Measurements from ENCODE around the gene FBXL7. TPM values are rescaled to one million over a fixed set of nuclear protein-coding genes. Genes with fewer than 3 reads are reported as not detected.

The FBXL7 gene
- total and polyA plus RNA-seq, 7 experiments from 2014 or later = not detected

GRCh38 chr5:15533129-15533893 lies 33.3 kb downstream of the FBXL7 start:
- H3K27ac Mint-ChIP-seq = no peak overlapping the region
- ChIA-PET CTCF (no interaction called here), POLR2A (no interaction called here)
- Histone ChIP-seq H3K27ac (ENCODE audit: low read depth, low read length) (no peak overlapping the region), H3K36me3 (ENCODE audit: control insufficient read depth in 2 of 3, insufficient read depth in 3 of 3, low read length in 3 of 3) (no peaks in the 10 kb centered on the region), H3K27me3 (ENCODE audit: control insufficient read depth in 2 of 2, insufficient read depth in 2 of 2, low read length in 2 of 2) (no peaks in the 10 kb centered on the region), H3K4me1 (ENCODE audit: control insufficient read depth in 2 of 2, insufficient read depth in 2 of 2, low read length in 2 of 2) (no peaks in the 10 kb centered on the region), H3K4me3 (ENCODE audit: low read length) (no peak overlapping the region), H3K9me3 (ENCODE audit: control insufficient read depth in 2 of 3, low read length in 3 of 3) (no peaks in the 10 kb centered on the region)
- no peaks in the 10 kb centered on the region for H3K36me3 Mint-ChIP-seq
- no peaks in the 10 kb centered on the region for H3K27me3 Mint-ChIP-seq
- H3K9me3 Mint-ChIP-seq = peaks cover 2 to 26% (median 14%) of the 10 kb centered on the region in 11 donors
- DNase-seq = no peak
- intact Hi-C loops (cut with micrococcal nuclease) = no loop called here
- no peak for ATAC-seq
- H3K4me3 Mint-ChIP-seq = no peak overlapping the region
- no peaks in the 10 kb centered on the region for H3K4me1 Mint-ChIP-seq

GRCh38 chr5:15535938-15536337 lies 36.0 kb downstream of the FBXL7 start:
- Histone ChIP-seq H3K4me1 (ENCODE audit: control insufficient read depth in 2 of 2, insufficient read depth in 2 of 2, low read length in 2 of 2) (no peaks in the 10 kb centered on the region), H3K27ac (ENCODE audit: low read depth, low read length) (no peak overlapping the region), H3K36me3 (ENCODE audit: control insufficient read depth in 2 of 3, insufficient read depth in 3 of 3, low read length in 3 of 3) (no peaks in the 10 kb centered on the region), H3K4me3 (ENCODE audit: low read length) (no peak overlapping the region), H3K27me3 (ENCODE audit: control insufficient read depth in 2 of 2, insufficient read depth in 2 of 2, low read length in 2 of 2) (no peaks in the 10 kb centered on the region), H3K9me3 (ENCODE audit: control insufficient read depth in 2 of 3, low read length in 3 of 3) (no peaks in the 10 kb centered on the region)
- Mint-ChIP-seq H3K27me3 (no peaks in the 10 kb centered on the region), H3K4me1 (no peaks in the 10 kb centered on the region), H3K4me3 (no peak overlapping the region), H3K36me3 (no peaks in the 10 kb centered on the region), H3K9me3 (peaks cover 0 to 26% (median 12%) of the 10 kb centered on the region in 11 donors), H3K27ac (no peak overlapping the region)
- ChIA-PET POLR2A (no interaction called here), CTCF (no interaction called here)
- intact Hi-C loops (cut with micrococcal nuclease) = no loop called here
- ATAC-seq (no peak), DNase-seq (no peak)

GRCh38 chr5:15538516-15538915 lies 38.5 kb downstream of the FBXL7 start:
- no peak for ATAC-seq
- Histone ChIP-seq H3K4me3 (ENCODE audit: low read length) (no peak overlapping the region), H3K9me3 (ENCODE audit: control insufficient read depth in 2 of 3, low read length in 3 of 3) (no peaks in the 10 kb centered on the region), H3K27ac (ENCODE audit: low read depth, low read length) (no peak overlapping the region), H3K4me1 (ENCODE audit: control insufficient read depth in 2 of 2, insufficient read depth in 2 of 2, low read length in 2 of 2) (no peaks in the 10 kb centered on the region), H3K27me3 (ENCODE audit: control insufficient read depth in 2 of 2, insufficient read depth in 2 of 2, low read length in 2 of 2) (no peaks in the 10 kb centered on the region), H3K36me3 (ENCODE audit: control insufficient read depth in 2 of 3, insufficient read depth in 3 of 3, low read length in 3 of 3) (no peaks in the 10 kb centered on the region)
- peaks cover 0 to 13% (median 7%) of the 10 kb centered on the region in 11 donors for H3K9me3 Mint-ChIP-seq
- no peaks in the 10 kb centered on the region for H3K27me3 Mint-ChIP-seq
- intact Hi-C loops (cut with micrococcal nuclease) = no loop called here
- no peaks in the 10 kb centered on the region for H3K4me1 Mint-ChIP-seq
- POLR2A ChIA-PET = no interaction called here
- H3K4me3 Mint-ChIP-seq = no peak overlapping the region
- DNase-seq = no peak
- CTCF ChIA-PET = no interaction called here
- H3K27ac Mint-ChIP-seq = no peak overlapping the region
- H3K36me3 Mint-ChIP-seq = no peaks in the 10 kb centered on the region

- H3K27ac ChIP-seq (ENCODE audit: low read depth, low read length) = no peak overlapping the region
- no peaks in the 10 kb centered on the region for H3K4me1 ChIP-seq (ENCODE audit: control insufficient read depth in 2 of 2, insufficient read depth in 2 of 2, low read length in 2 of 2)
- ChIA-PET CTCF (no interaction called here), POLR2A (no interaction called here)
- no peaks in the 10 kb centered on the region for H3K36me3 ChIP-seq (ENCODE audit: control insufficient read depth in 2 of 3, insufficient read depth in 3 of 3, low read length in 3 of 3)
- no peaks in the 10 kb centered on the region for H3K9me3 ChIP-seq (ENCODE audit: control insufficient read depth in 2 of 3, low read length in 3 of 3)
- DNase-seq (no peak), ATAC-seq (no peak)
- no peak overlapping the region for H3K27ac Mint-ChIP-seq
- H3K4me1 Mint-ChIP-seq = no peaks in the 10 kb centered on the region
- no peaks in the 10 kb centered on the region for H3K27me3 Mint-ChIP-seq
- H3K27me3 ChIP-seq (ENCODE audit: control insufficient read depth in 2 of 2, insufficient read depth in 2 of 2, low read length in 2 of 2) = no peaks in the 10 kb centered on the region
- peaks cover 0 to 12% (median 5%) of the 10 kb centered on the region in 11 donors for H3K9me3 Mint-ChIP-seq
- H3K36me3 Mint-ChIP-seq = no peaks in the 10 kb centered on the region
- intact Hi-C loops (cut with micrococcal nuclease) = no loop called here
- H3K4me3 ChIP-seq (ENCODE audit: low read length) = no peak overlapping the region
- H3K4me3 Mint-ChIP-seq = no peak overlapping the region
Measured at GRCh38 chr5:15539951-15540350, 40.0 kb downstream of the FBXL7 start.

- POLR2A ChIA-PET = no interaction called here
- Histone ChIP-seq H3K9me3 (ENCODE audit: control insufficient read depth in 2 of 3, low read length in 3 of 3) (no peaks in the 10 kb centered on the region), H3K4me3 (ENCODE audit: low read length) (no peak overlapping the region), H3K4me1 (ENCODE audit: control insufficient read depth in 2 of 2, insufficient read depth in 2 of 2, low read length in 2 of 2) (no peaks in the 10 kb centered on the region), H3K36me3 (ENCODE audit: control insufficient read depth in 2 of 3, insufficient read depth in 3 of 3, low read length in 3 of 3) (no peaks in the 10 kb centered on the region), H3K27ac (ENCODE audit: low read depth, low read length) (no peak overlapping the region), H3K27me3 (ENCODE audit: control insufficient read depth in 2 of 2, insufficient read depth in 2 of 2, low read length in 2 of 2) (no peaks in the 10 kb centered on the region)
- Mint-ChIP-seq H3K4me1 (no peaks in the 10 kb centered on the region), H3K36me3 (no peaks in the 10 kb centered on the region), H3K9me3 (peaks cover 0 to 6% (median 1%) of the 10 kb centered on the region in 11 donors), H3K27ac (no peak overlapping the region), H3K4me3 (no peak overlapping the region), H3K27me3 (peaks cover 0 to 4% (median 0%) of the 10 kb centered on the region in 5 donors)
- DNase-seq (no peak), ATAC-seq (no peak)
- intact Hi-C loops (cut with micrococcal nuclease) = no loop called here
- CTCF ChIA-PET = no interaction called here
Measured at GRCh38 chr5:15544039-15544438, 44.1 kb downstream of the FBXL7 start.

- intact Hi-C loops (cut with micrococcal nuclease) = no loop called here
- no peak overlapping the region for H3K27ac Mint-ChIP-seq
- Histone ChIP-seq H3K4me1 (ENCODE audit: control insufficient read depth in 2 of 2, insufficient read depth in 2 of 2, low read length in 2 of 2) (no peaks in the 10 kb centered on the region), H3K4me3 (ENCODE audit: low read length) (no peak overlapping the region), H3K27ac (ENCODE audit: low read depth, low read length) (no peak overlapping the region), H3K27me3 (ENCODE audit: control insufficient read depth in 2 of 2, insufficient read depth in 2 of 2, low read length in 2 of 2) (no peaks in the 10 kb centered on the region), H3K9me3 (ENCODE audit: control insufficient read depth in 2 of 3, low read length in 3 of 3) (no peaks in the 10 kb centered on the region), H3K36me3 (ENCODE audit: control insufficient read depth in 2 of 3, insufficient read depth in 3 of 3, low read length in 3 of 3) (no peaks in the 10 kb centered on the region)
- no peak overlapping the region for H3K4me3 Mint-ChIP-seq
- H3K9me3 Mint-ChIP-seq = peaks cover 0 to 6% (median 1%) of the 10 kb centered on the region in 11 donors
- H3K4me1 Mint-ChIP-seq = no peaks in the 10 kb centered on the region
- no peak for DNase-seq
- H3K27me3 Mint-ChIP-seq = peaks cover 0 to 4% (median 0%) of the 10 kb centered on the region in 5 donors
- CTCF ChIA-PET = no interaction called here
- no peaks in the 10 kb centered on the region for H3K36me3 Mint-ChIP-seq
- POLR2A ChIA-PET = no interaction called here
- no peak for ATAC-seq
Measured at GRCh38 chr5:15545082-15545481, 45.1 kb downstream of the FBXL7 start.

GRCh38 chr5:15547261-15547839 lies 47.4 kb downstream of the FBXL7 start:
- Mint-ChIP-seq H3K27ac (no peak overlapping the region), H3K4me1 (no peaks in the 10 kb centered on the region), H3K36me3 (no peaks in the 10 kb centered on the region), H3K9me3 (peaks cover 0 to 12% (median 3%) of the 10 kb centered on the region in 11 donors), H3K27me3 (peaks cover 0 to 4% (median 0%) of the 10 kb centered on the region in 5 donors), H3K4me3 (no peak overlapping the region)
- H3K27me3 ChIP-seq (ENCODE audit: control insufficient read depth in 2 of 2, insufficient read depth in 2 of 2, low read length in 2 of 2) = no peaks in the 10 kb centered on the region
- intact Hi-C loops (cut with micrococcal nuclease) = no loop called here
- ChIA-PET CTCF (no interaction called here), POLR2A (no interaction called here)
- H3K36me3 ChIP-seq (ENCODE audit: control insufficient read depth in 2 of 3, insufficient read depth in 3 of 3, low read length in 3 of 3) = no peaks in the 10 kb centered on the region
- no peak for DNase-seq
- H3K27ac ChIP-seq (ENCODE audit: low read depth, low read length) = no peak overlapping the region
- ATAC-seq = no peak
- H3K9me3 ChIP-seq (ENCODE audit: control insufficient read depth in 2 of 3, low read length in 3 of 3) = no peaks in the 10 kb centered on the region
- no peaks in the 10 kb centered on the region for H3K4me1 ChIP-seq (ENCODE audit: control insufficient read depth in 2 of 2, insufficient read depth in 2 of 2, low read length in 2 of 2)
- H3K4me3 ChIP-seq (ENCODE audit: low read length) = no peak overlapping the region

All from naive thymus-derived CD4-positive, alpha-beta T cell (primary cell).